Muscle of back (tissue), 11 donors: ENCODE results near the gene SYNDIG1L. TPM values are rescaled to one million over a fixed set of nuclear protein-coding genes. Genes with fewer than 3 reads are reported as not detected.

Experiments used
- DNase-seq, 3 donors: peaks; one replicate each; pipeline versions ENCODE4 v3.0.0 to v3.0.0-alpha.2; 2013
- polyA plus RNA-seq, 10 donors: library from polyadenylated mRNA; unstranded; fragments of 120-200 nt; gene quantifications; one replicate each; pipeline ENCODE4 v1.2.1, GENCODE V29; 2013; ENCODE audit not compliant: insufficient read length in 10 of 10

Gene SYNDIG1L
- polyA plus RNA-seq, 10 donors: 0.13 to 0.29 (median 0.16) TPM; not detected in 7

GRCh38 chr14:74429991-74430390, 4.0 kb upstream of the SYNDIG1L start:
- no peak for DNase-seq

- DNase-seq: no peak
Measured at GRCh38 chr14:74429221-74429691, 3.2 kb upstream of the SYNDIG1L start.

GRCh38 chr14:74427651-74428050, 1.6 kb upstream of the SYNDIG1L start:
- no peak for DNase-seq

GRCh38 chr14:74425525-74426201, 347 bp downstream of the SYNDIG1L start:
- peak; percentile 5 to 65 (median 26) for DNase-seq

- no peak for DNase-seq
Measured at GRCh38 chr14:74424606-74425005, 1.4 kb downstream of the SYNDIG1L start.

GRCh38 chr14:74423246-74423645, 2.8 kb downstream of the SYNDIG1L start:
- no peak for DNase-seq

GRCh38 chr14:74421981-74422380, 4.0 kb downstream of the SYNDIG1L start:
- no peak for DNase-seq

GRCh38 chr14:74419086-74419485, 6.9 kb downstream of the SYNDIG1L start:
- no peak for DNase-seq

GRCh38 chr14:74418031-74418430, 8.0 kb downstream of the SYNDIG1L start:
- DNase-seq: no peak

GRCh38 chr14:74417611-74418010, 8.4 kb downstream of the SYNDIG1L start:
- DNase-seq: no peak

- DNase-seq: no peak
Measured at GRCh38 chr14:74417201-74417600, 8.8 kb downstream of the SYNDIG1L start.

- peak in 1 of 3 donors; percentile 5 for DNase-seq
Measured at GRCh38 chr14:74415115-74415437, 10.9 kb downstream of the SYNDIG1L start.

- DNase-seq: no peak
Measured at GRCh38 chr14:74414403-74415114, 11.5 kb downstream of the SYNDIG1L start.

- peak in 1 of 3 donors; percentile 14 for DNase-seq
Measured at GRCh38 chr14:74413627-74414026, 12.4 kb downstream of the SYNDIG1L start.

GRCh38 chr14:74412753-74413152, 13.3 kb downstream of the SYNDIG1L start:
- DNase-seq: no peak

GRCh38 chr14:74411671-74412070, 14.3 kb downstream of the SYNDIG1L start:
- no peak for DNase-seq

GRCh38 chr14:74409441-74409840, 16.6 kb downstream of the SYNDIG1L start:
- no peak for DNase-seq

- no peak for DNase-seq
Measured at GRCh38 chr14:74408870-74409269, 17.1 kb downstream of the SYNDIG1L start.

GRCh38 chr14:74407801-74408154, 18.2 kb downstream of the SYNDIG1L start:
- no peak for DNase-seq

- DNase-seq: no peak
Measured at GRCh38 chr14:74407021-74407800, 18.8 kb downstream of the SYNDIG1L start.

GRCh38 chr14:74405663-74406062, 20.3 kb downstream of the SYNDIG1L start:
- DNase-seq: no peak

GRCh38 chr14:74404435-74404834, 21.6 kb downstream of the SYNDIG1L start:
- DNase-seq: no peak
